Brain microvascular endothelial cell (primary cell): Measurements from ENCODE around the gene TATDN3.

Experiments
- DNase-seq: peaks from one replicate; pipeline ENCODE4 v3.0.0-alpha.2; 2020
- H3K27ac ChIP-seq: fragments of 250-450 bp; sonication (Bioruptor Pico); 2 replicates; pipeline ENCODE4 v1.5.1; 2020; ENCODE audit warnings: mild to moderate bottlenecking, moderate library complexity
- H3K27me3 ChIP-seq: fragments of 250-450 bp; sonication (Bioruptor Pico); replicated peaks from 2 replicates; pipeline ENCODE4 v1.5.1; 2020; ENCODE audit warnings: mild to moderate bottlenecking
- H3K36me3 ChIP-seq: fragments of 250-450 bp; sonication (Bioruptor Pico); replicated peaks from 2 replicates; pipeline ENCODE4 v1.5.1; 2020; ENCODE audit warnings: mild to moderate bottlenecking
- H3K4me3 ChIP-seq: 2 replicates; pipeline ENCODE4 v1.5.1; 2011; ENCODE audit warnings: low read depth, mild to moderate bottlenecking, control low read depth, low read length, moderate library complexity
- in situ Hi-C: cut with HindIII; loops from 2 replicates; pipeline ENCODE4 v1.10.0; 2017; ENCODE audit warnings: low sequenced_read_pairs, low pct_ligation_motif_present
- TF ChIP-seq, protein P1 (sequence below): IDR thresholded peaks from 2 replicates; pipeline ENCODE4 v1.5.1; 2011; ENCODE audit warnings: low read depth, mild to moderate bottlenecking, moderate library complexity, low read length, control low read depth, inconsistent platforms; ENCODE audit errors: missing control alignments

The TATDN3 gene

DNA sequence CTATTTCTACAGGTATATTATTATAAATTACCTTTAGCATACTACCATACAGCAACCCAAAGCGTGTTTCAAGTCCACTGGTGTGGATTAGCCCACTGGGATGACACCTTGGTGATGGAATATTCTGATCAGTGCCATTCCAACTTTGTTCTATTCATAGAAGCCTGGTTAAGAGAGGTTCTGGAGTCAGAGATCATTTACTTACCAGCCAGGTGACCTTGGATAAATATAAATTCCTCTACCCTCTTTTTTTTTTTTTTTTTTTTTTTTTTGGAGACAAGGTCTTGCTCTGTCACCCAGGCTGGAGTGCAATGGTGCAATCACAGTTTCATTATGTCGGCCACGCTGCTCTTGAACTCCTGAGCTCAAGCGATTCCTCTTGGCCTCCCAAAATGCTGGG, 55.9 kb downstream of the TATDN3 start, which contains the start of gene SPATA45:
SPATA45 (minus strand) TSS at position 101 of the 400 bp plus-strand sequence. CDS start 11,500 bp downstream, outside the sequence.
- in situ Hi-C loops: no loop called here
- H3K4me3 ChIP-seq: no peak within 1 kb of the TSS
- TF ChIP-seq, protein P1, sequence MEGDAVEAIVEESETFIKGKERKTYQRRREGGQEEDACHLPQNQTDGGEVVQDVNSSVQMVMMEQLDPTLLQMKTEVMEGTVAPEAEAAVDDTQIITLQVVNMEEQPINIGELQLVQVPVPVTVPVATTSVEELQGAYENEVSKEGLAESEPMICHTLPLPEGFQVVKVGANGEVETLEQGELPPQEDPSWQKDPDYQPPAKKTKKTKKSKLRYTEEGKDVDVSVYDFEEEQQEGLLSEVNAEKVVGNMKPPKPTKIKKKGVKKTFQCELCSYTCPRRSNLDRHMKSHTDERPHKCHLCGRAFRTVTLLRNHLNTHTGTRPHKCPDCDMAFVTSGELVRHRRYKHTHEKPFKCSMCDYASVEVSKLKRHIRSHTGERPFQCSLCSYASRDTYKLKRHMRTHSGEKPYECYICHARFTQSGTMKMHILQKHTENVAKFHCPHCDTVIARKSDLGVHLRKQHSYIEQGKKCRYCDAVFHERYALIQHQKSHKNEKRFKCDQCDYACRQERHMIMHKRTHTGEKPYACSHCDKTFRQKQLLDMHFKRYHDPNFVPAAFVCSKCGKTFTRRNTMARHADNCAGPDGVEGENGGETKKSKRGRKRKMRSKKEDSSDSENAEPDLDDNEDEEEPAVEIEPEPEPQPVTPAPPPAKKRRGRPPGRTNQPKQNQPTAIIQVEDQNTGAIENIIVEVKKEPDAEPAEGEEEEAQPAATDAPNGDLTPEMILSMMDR: no peak

DNA sequence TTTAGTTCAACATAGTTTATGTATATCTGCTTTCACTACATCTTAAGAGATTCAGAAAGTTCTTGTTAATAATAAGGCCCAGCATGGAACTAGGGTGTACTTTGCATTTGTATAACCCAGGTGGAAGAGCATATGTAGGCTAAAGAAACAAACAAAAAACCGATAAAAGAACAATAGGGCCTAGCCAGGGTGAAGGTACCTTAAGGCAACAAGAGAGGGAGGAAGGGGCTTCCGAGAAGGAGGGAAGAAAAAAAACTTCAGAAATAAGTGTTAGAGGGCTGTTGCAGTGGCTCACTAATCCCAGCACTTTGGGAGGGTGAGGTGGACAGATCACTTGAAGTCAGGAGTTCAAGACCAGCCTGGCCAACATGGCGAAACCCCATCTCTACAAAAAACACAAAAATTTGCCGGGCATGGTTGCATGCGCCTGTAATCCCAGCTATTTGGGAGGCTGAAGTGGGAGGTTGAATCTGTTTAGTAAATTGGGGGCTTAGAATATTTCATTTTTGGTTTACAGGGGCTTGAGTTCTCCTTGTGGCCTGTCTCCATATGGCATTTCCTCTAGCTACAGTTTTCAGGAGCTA, 60.5 kb downstream of the TATDN3 start:
- in situ Hi-C loops: no loop called here
- H3K27me3 ChIP-seq: no peaks in the 10 kb centered on the region
- no peak for DNase-seq
- H3K4me3 ChIP-seq: no peak overlapping the region
- no peaks in the 10 kb centered on the region for H3K36me3 ChIP-seq
- TF ChIP-seq, protein P1: no peak
- no peak overlapping the region for H3K27ac ChIP-seq

More for the DNA sequence above, 55.9 kb downstream of the TATDN3 start, which contains the start of gene SPATA45:
- no peak for DNase-seq
- Histone ChIP-seq H3K27me3 (no peaks in the 10 kb centered on the region), H3K27ac (no peak within 1 kb of the TSS), H3K36me3 (no peaks in the 10 kb centered on the region)

DNA sequence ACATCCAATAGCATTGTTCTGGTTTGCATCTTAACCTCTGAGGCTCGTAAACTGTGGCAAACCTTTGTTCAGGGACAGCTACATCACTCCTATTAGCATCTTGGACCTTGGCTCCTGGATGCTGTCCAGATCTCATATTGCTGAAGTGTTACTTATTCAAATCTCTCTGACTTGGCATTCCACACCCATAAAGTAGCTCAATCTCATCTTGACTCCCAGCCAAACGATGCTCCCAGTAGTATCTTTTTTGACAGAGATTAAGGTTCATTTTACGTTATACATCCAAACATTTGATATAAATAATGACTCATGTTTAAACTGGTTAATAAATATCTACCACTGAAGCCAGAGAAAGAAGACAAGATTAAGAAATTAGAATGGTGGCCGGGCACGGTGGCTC, 62.0 kb downstream of the TATDN3 start:
- Histone ChIP-seq H3K4me3 (no peak overlapping the region), H3K27ac (no peak overlapping the region), H3K36me3 (no peaks in the 10 kb centered on the region), H3K27me3 (no peaks in the 10 kb centered on the region)
- DNase-seq: no peak
- TF ChIP-seq, protein P1: no peak
- in situ Hi-C loops: no loop called here

DNA sequence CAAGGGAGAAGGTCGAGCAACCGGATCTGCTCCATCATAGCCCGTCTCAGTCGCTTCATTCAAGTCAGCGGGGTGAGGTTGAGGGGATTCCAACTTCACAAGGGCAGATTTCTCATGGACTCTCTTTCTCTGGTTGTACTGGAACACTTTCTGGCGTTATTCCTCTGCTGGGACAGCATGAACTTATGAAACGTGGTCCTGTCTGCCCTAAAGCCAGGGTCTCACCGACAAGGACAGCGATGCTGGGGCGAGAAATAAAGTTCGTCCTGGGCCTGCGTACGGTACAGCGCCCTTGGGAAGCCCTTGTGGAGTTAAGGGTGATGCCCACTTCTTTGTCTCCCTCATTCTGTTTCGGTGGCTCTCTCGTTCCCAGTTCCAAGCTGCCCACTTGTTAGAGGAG, 65.1 kb downstream of the TATDN3 start:
- H3K36me3 ChIP-seq: no peaks in the 10 kb centered on the region
- H3K27ac ChIP-seq: no peak overlapping the region
- TF ChIP-seq, protein P1: no peak
- DNase-seq: no peak
- no peaks in the 10 kb centered on the region for H3K27me3 ChIP-seq
- no peak overlapping the region for H3K4me3 ChIP-seq
- in situ Hi-C loops: no loop called here

DNA sequence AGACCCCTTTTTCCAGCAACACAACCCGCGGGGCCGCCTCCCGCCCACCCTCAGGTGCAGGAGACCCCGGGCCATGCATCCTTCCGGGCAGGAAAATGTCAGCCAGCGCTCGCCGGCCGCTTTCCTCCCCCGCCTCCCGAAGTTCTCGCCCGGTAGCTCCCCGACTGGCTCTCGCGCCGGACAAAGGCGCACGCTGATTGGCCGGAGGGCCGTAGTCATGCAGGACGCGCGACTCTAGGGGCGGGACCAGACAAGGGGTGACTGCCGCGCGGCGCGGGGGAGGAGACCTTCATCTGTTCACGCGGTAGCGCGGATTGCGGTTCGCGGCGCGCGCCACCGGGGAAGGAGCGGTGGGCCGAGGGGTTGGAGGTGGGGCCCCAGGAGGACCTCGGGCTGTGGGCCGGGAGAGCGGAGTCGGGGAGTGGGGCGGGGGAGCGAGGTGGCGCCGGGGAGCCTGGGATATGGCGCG, 66.3 kb downstream of the TATDN3 start, which contains the start of gene FLVCR1:
FLVCR1 (plus strand) TSS at position 284 of the 469 bp plus-strand sequence; CDS start at position 462, 178 bp downstream.
- H3K36me3 ChIP-seq: no peaks in the 10 kb centered on the region

More for the DNA sequence above, 66.3 kb downstream of the TATDN3 start, which contains the start of gene FLVCR1:
- in situ Hi-C loops: no loop called here
- DNase-seq: peak; percentile 96
- TF ChIP-seq, protein P1: no peak
- H3K27me3 ChIP-seq: no peaks in the 10 kb centered on the region
- H3K27ac ChIP-seq: peak within 1 kb of the TSS; percentile 83
- peak within 1 kb of the TSS; percentile 65 for H3K4me3 ChIP-seq
